Stimulated activated memory B cell treated with anti-CD40 and anti-IgM and Interleukin-4, amounts not matched to agents 10 μg/mL and 1 μg/mL and 100 μg/mL, for 72 hours (primary cell): ENCODE measurements around the gene TMEM14A.
"Not testable (repeated sequence)": the region's sequence is repeated elsewhere in the genome, so short reads cannot be mapped to it uniquely, and the experiment has no call there.

ENCODE experiments used
- ATAC-seq: fragments of 150-1000 bp; cut with Tn5 transposase; 2 replicates; pipeline ENCODE4 v1.10.0; 2021
- H3K27ac Mint-ChIP-seq: one replicate; pipeline ENCODE4 v1.8.0; 2022; ENCODE audit warnings: mild to moderate bottlenecking, mixed read lengths
- H3K27me3 Mint-ChIP-seq: one replicate; pipeline ENCODE4 v1.8.0; 2022; ENCODE audit warnings: mixed read lengths
- H3K36me3 Mint-ChIP-seq: one replicate; pipeline ENCODE4 v1.8.0; 2022; ENCODE audit warnings: mixed read lengths
- H3K4me1 Mint-ChIP-seq: one replicate; pipeline ENCODE4 v1.8.0; 2022; ENCODE audit warnings: mixed read lengths
- H3K4me3 Mint-ChIP-seq: one replicate; pipeline ENCODE4 v1.8.0; 2022; ENCODE audit warnings: mild to moderate bottlenecking, moderate library complexity, mixed read lengths
- H3K9me3 Mint-ChIP-seq: one replicate; pipeline ENCODE4 v1.8.0; 2022; ENCODE audit warnings: mixed read lengths

TMEM14A gene

DNA sequence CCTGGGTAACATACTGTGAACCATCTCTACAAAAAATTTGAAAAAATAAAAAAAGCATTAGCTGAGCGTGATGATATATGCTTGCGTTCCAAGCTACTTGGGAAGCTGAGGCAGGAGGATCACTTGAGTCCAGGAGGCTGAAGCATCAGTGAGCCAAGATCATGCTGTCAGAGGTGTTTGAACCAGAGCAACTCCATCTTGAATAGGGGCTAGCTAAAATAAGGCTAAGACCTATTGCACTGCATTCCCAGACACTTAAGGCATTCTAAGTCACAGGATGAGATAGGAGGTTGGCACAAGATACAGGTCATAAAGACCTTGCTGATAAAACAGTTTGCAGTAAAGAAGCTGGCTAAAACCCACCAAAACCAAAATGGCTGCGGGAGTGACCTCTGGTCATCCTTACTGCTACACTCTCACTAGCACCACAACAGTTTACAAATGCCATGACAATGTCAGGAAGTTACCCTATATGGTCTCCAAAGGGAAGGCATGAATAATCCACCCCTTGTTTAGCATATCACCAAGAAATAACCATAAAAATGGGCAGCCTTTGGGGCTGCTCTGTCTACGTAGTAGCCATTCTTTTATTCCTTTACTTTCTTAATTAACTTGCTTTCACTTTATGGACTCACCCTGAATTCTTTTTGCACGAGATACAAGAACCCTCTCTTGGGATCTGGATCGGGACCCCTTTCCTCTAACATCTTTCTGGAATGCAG lies 34.0 kb downstream of the TMEM14A start:
- H3K4me3 Mint-ChIP-seq, H3K27ac Mint-ChIP-seq, H3K9me3 Mint-ChIP-seq, H3K36me3 Mint-ChIP-seq, ATAC-seq, H3K27me3 Mint-ChIP-seq, H3K4me1 Mint-ChIP-seq: not testable (repeated sequence)

DNA sequence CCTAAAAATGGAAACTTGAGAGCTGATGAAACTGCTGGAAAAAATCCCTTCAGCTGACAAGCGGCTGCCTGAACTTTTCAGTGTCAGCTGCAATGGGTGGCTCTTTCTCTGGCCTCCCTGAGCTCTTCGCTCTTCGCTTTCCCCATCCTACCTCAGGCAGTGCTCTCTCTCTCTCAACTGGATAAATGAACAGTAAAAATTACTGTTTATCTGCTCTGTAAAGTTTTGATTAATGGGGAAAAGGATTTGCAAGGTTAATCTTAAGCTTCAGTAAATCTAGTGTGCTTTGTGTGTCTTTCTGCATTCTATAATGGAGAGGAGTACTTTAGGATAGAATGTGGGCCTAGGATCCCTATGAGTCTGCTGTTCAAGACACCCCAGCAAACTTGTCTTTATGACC lies 35.1 kb downstream of the TMEM14A start:
- Mint-ChIP-seq H3K4me1 (no peaks in the 10 kb centered on the region), H3K4me3 (no peak overlapping the region), H3K27me3 (no peaks in the 10 kb centered on the region), H3K27ac (no peak overlapping the region), H3K9me3 (no peaks in the 10 kb centered on the region), H3K36me3 (no peaks in the 10 kb centered on the region)
- no peak for ATAC-seq

GRCh38 chr6:52707963-52708680 lies 37.2 kb downstream of the TMEM14A start:
- Mint-ChIP-seq H3K9me3 (no peaks in the 10 kb centered on the region), H3K27ac (no peak overlapping the region), H3K27me3 (no peaks in the 10 kb centered on the region), H3K4me3 (no peak overlapping the region), H3K4me1 (no peaks in the 10 kb centered on the region), H3K36me3 (no peaks in the 10 kb centered on the region)
- no peak for ATAC-seq

- Mint-ChIP-seq H3K36me3 (no peaks in the 10 kb centered on the region), H3K4me3 (no peak overlapping the region), H3K9me3 (no peaks in the 10 kb centered on the region), H3K27ac (no peak overlapping the region), H3K27me3 (peaks cover 10% of the 10 kb centered on the region), H3K4me1 (no peaks in the 10 kb centered on the region)
- ATAC-seq, result no peak
Observed at GRCh38 chr6:52712136-52712535, 41.2 kb downstream of the TMEM14A start.

DNA sequence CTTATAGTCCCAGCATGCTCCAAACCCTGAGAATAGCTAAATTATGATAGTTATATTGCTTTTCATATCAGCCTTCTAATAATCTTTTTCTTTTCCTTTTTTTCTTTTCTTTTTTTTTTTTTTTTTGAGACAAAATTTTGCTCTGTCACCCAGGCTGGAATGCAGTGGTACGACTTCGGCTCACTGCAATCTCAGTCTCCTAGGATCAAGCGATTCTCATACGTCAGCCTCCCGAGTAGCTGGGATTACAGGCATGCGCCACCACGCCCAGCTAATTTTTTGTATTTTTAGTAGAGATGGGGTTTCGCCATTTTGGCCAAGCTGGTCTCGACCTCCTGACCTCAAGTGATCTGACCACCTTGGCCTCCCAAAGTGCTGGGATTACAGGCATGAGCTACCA lies 43.8 kb downstream of the TMEM14A start:
- not testable (repeated sequence) for H3K27ac Mint-ChIP-seq, H3K27me3 Mint-ChIP-seq, H3K4me3 Mint-ChIP-seq, H3K4me1 Mint-ChIP-seq, ATAC-seq, H3K36me3 Mint-ChIP-seq, H3K9me3 Mint-ChIP-seq

DNA sequence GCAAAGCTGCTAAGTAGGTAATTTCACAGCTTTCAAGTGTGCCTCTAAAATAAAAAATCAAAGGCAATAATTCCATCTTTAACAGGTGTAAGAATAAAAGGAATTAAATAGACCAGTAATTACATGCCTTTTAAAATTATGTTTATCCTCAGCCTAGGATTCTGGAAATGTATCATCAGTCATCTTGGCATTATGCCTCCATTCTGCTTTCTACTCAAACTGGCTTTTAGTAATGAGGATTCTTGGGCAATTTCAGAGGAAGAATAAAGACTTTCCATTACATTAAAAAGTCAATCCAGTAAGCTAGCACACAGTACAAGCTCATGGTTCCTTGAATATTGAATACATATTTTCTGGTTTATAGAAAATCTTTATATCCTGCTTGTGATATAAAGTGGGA lies 47.6 kb downstream of the TMEM14A start:
- no peaks in the 10 kb centered on the region for H3K36me3 Mint-ChIP-seq
- H3K9me3 Mint-ChIP-seq, result no peaks in the 10 kb centered on the region
- peaks cover 10% of the 10 kb centered on the region for H3K27me3 Mint-ChIP-seq
- no peak for ATAC-seq
- H3K4me3 Mint-ChIP-seq, result no peak overlapping the region
- H3K4me1 Mint-ChIP-seq, result no peaks in the 10 kb centered on the region
- H3K27ac Mint-ChIP-seq, result no peak overlapping the region

GRCh38 chr6:52720321-52720720 lies 49.4 kb downstream of the TMEM14A start:
- no peak for ATAC-seq
- H3K4me3 Mint-ChIP-seq, result no peak overlapping the region
- peaks cover 8% of the 10 kb centered on the region for H3K4me1 Mint-ChIP-seq
- H3K36me3 Mint-ChIP-seq, result no peaks in the 10 kb centered on the region
- H3K27ac Mint-ChIP-seq, result no peak overlapping the region
- H3K27me3 Mint-ChIP-seq, result peaks cover 10% of the 10 kb centered on the region
- no peaks in the 10 kb centered on the region for H3K9me3 Mint-ChIP-seq

- peaks cover 8% of the 10 kb centered on the region for H3K4me1 Mint-ChIP-seq
- no peaks in the 10 kb centered on the region for H3K9me3 Mint-ChIP-seq
- no peak overlapping the region for H3K27ac Mint-ChIP-seq
- no peak for ATAC-seq
- no peak overlapping the region for H3K4me3 Mint-ChIP-seq
- no peaks in the 10 kb centered on the region for H3K36me3 Mint-ChIP-seq
- H3K27me3 Mint-ChIP-seq, result no peaks in the 10 kb centered on the region
Observed at GRCh38 chr6:52724042-52724405, 53.1 kb downstream of the TMEM14A start.

GRCh38 chr6:52724406-52725121 lies 53.7 kb downstream of the TMEM14A start:
- no peaks in the 10 kb centered on the region for H3K36me3 Mint-ChIP-seq
- H3K27ac Mint-ChIP-seq, result peak overlapping the region; percentile 57
- peak; percentile 95 for ATAC-seq
- no peaks in the 10 kb centered on the region for H3K27me3 Mint-ChIP-seq
- H3K9me3 Mint-ChIP-seq, result no peaks in the 10 kb centered on the region
- H3K4me3 Mint-ChIP-seq, result peak overlapping the region; percentile 12
- peaks cover 8% of the 10 kb centered on the region for H3K4me1 Mint-ChIP-seq

GRCh38 chr6:52725143-52725534 lies 54.2 kb downstream of the TMEM14A start:
- H3K27ac Mint-ChIP-seq, result peak overlapping the region; percentile 57
- peak; percentile 5 for ATAC-seq

DNA sequence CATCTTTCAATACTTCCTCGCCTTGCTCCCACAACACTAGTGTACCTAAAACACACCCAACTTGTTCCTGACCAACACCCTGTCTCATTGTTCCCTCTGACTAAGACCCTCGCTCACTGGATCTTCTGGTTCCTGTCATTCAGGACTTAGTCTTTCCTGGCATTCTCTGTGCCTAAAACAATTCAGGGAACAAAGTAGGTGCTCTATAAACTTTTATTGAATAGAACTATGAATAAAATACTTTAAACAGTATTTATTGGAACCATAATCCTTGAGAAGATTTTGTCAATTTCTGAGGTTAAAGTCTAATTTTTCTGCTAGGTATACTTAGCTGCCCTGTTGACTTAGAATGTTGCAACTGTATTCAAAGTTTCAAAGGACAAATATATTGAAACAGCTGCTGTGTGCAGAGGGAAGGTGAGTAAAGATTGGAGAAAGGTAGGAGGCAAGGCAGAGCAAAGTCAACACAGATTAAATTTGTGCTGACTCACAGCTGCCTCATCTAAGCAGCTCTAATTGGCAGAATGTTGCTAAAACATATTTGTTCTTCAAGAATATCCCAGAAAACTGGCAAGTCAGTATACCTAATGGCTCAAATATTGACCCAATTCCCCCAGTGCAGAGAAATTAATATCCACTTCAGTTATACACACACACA lies 54.8 kb downstream of the TMEM14A start:
- peaks cover 8% of the 10 kb centered on the region for H3K4me1 Mint-ChIP-seq
- no peak overlapping the region for H3K4me3 Mint-ChIP-seq
- H3K36me3 Mint-ChIP-seq, result no peaks in the 10 kb centered on the region
- H3K27me3 Mint-ChIP-seq, result no peaks in the 10 kb centered on the region
- H3K27ac Mint-ChIP-seq, result peak overlapping the region; percentile 57
- ATAC-seq, result no peak
- no peaks in the 10 kb centered on the region for H3K9me3 Mint-ChIP-seq

More at GRCh38 chr6:52725143-52725534, 54.2 kb downstream of the TMEM14A start:
- Mint-ChIP-seq H3K27me3 (no peaks in the 10 kb centered on the region), H3K4me1 (peaks cover 8% of the 10 kb centered on the region), H3K36me3 (no peaks in the 10 kb centered on the region), H3K9me3 (no peaks in the 10 kb centered on the region), H3K4me3 (peak overlapping the region; percentile 12)

- Mint-ChIP-seq H3K4me1 (peaks cover 8% of the 10 kb centered on the region), H3K9me3 (no peaks in the 10 kb centered on the region), H3K4me3 (no peak overlapping the region), H3K36me3 (no peaks in the 10 kb centered on the region), H3K27ac (no peak overlapping the region), H3K27me3 (no peaks in the 10 kb centered on the region)
- ATAC-seq, result no peak
Observed at GRCh38 chr6:52726193-52726542, 55.3 kb downstream of the TMEM14A start.

DNA sequence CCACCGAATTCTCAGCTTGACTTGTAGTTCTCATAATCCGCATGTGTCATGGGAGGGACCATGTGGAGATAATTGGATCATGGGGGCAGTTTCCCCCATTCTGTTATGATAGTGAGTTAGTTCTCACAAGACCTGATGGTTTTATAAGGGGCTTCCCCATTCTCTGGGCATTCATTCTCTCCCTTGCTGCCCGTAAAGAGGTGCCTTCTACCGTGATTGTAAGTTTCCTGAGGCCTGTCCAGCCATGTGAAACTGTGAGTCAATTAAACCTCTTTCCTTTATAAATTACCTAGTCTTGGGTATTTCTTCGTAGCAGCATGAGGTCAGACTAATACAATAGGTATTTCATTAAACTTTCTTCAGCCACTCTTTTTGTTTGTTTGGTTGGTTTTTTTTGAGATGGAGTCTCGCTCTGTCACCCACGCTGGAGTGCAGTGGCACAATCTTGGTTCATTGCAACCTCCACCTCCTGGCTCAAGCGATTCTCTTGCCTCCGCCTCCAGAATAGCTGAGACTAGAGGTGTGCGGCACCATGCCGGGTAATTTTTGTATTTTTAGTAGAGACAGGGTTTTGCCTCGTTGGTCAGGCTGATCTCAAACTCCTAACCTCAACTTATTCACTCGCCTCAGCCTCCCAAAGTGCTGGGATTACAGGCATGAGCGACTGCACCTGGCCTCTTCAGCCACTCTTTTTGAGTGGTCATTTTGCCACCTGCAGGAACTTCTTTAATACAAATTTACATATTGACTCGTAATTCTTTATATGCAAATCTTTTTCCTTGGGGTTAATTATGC lies 56.0 kb downstream of the TMEM14A start:
- H3K36me3 Mint-ChIP-seq, result no peaks in the 10 kb centered on the region
- H3K4me3 Mint-ChIP-seq, result no peak overlapping the region
- no peak for ATAC-seq
- peaks cover 8% of the 10 kb centered on the region for H3K4me1 Mint-ChIP-seq
- no peaks in the 10 kb centered on the region for H3K27me3 Mint-ChIP-seq
- H3K9me3 Mint-ChIP-seq, result no peaks in the 10 kb centered on the region
- no peak overlapping the region for H3K27ac Mint-ChIP-seq

GRCh38 chr6:52727908-52728307 lies 57.0 kb downstream of the TMEM14A start:
- Mint-ChIP-seq H3K4me1 (peaks cover 8% of the 10 kb centered on the region), H3K4me3 (no peak overlapping the region), H3K9me3 (no peaks in the 10 kb centered on the region), H3K36me3 (no peaks in the 10 kb centered on the region), H3K27me3 (no peaks in the 10 kb centered on the region), H3K27ac (no peak overlapping the region)
- no peak for ATAC-seq

DNA sequence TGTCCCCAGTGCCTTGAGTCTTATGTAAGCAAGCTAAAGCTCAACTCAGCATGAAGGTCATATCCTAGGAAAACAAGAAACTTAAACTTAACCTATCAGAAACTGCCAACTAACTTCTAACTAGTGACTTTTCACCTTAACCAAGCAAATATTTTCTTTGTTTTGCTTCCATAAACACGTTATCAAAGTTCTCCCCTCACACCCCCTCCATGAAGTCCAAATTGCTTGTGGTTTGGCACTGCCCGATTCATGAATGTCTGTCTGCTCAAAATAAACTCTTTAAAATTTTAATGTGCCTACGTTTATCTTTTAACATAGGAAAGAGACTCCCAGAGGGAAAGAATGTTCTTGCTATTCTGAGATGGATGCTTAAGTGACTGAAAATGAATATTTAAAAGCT lies 57.5 kb downstream of the TMEM14A start:
- Mint-ChIP-seq H3K4me3 (no peak overlapping the region), H3K27me3 (no peaks in the 10 kb centered on the region), H3K9me3 (no peaks in the 10 kb centered on the region), H3K4me1 (peaks cover 8% of the 10 kb centered on the region), H3K36me3 (no peaks in the 10 kb centered on the region), H3K27ac (no peak overlapping the region)
- no peak for ATAC-seq
